Left ventricle myocardium inferior (tissue), 1 donor: Measurements from ENCODE around the gene ELMO1. TPM values are rescaled to one million over a fixed set of nuclear protein-coding genes. Genes with fewer than 3 reads are reported as not detected.

Experiments
- DNase-seq: peaks from one replicate; pipeline ENCODE4 v3.0.0-alpha.2; 2020
- H3K27ac ChIP-seq: fragments of 200-600 bp; replicated peaks from 2 replicates; pipeline ENCODE4 v1.8.0; 2021
- H3K27me3 ChIP-seq: fragments of 200-600 bp; 2 replicates; pipeline ENCODE4 v1.8.0; 2021; ENCODE audit warnings: low read depth
- H3K36me3 ChIP-seq: fragments of 200-600 bp; 2 replicates; pipeline ENCODE4 v1.8.0; 2021
- H3K4me1 ChIP-seq: fragments of 200-600 bp; 2 replicates; pipeline ENCODE4 v1.8.0; 2021
- H3K4me3 ChIP-seq: fragments of 200-600 bp; 2 replicates; pipeline ENCODE4 v1.8.0; 2021; ENCODE audit warnings: mild to moderate bottlenecking, moderate library complexity
- H3K9me3 ChIP-seq: fragments of 200-600 bp; replicated peaks from 2 replicates; pipeline ENCODE4 v1.8.0; 2021
- intact Hi-C: fragments of 100-400 bp; cut with micrococcal nuclease; formaldehyde crosslinking; loops from one replicate; pipeline ENCODE4 v1.11.0; 2022
- total RNA-seq: library from RNA; stranded (reverse); fragmentation: NEBNext Ultra II Directional; extraction: Animal tissue kit (Norgen Biotek cat#: 25700); gene quantifications from one replicate; pipeline ENCODE4 v1.2.1, GENCODE V29; 2021
- TF ChIP-seq, protein P1 (sequence below): fragments of 200-600 bp; IDR thresholded peaks from 2 replicates; pipeline ENCODE4 v1.8.0; 2021; ENCODE audit warnings: antibody characterized with exemption, mild to moderate bottlenecking, borderline replicate concordance
- donor health status: DM: no; HTN: yes; CAD: no; lungs with severe emphysema.

ELMO1 gene
- total RNA-seq, 1 donor from 2014 or later, result 10.0 TPM

DNA sequence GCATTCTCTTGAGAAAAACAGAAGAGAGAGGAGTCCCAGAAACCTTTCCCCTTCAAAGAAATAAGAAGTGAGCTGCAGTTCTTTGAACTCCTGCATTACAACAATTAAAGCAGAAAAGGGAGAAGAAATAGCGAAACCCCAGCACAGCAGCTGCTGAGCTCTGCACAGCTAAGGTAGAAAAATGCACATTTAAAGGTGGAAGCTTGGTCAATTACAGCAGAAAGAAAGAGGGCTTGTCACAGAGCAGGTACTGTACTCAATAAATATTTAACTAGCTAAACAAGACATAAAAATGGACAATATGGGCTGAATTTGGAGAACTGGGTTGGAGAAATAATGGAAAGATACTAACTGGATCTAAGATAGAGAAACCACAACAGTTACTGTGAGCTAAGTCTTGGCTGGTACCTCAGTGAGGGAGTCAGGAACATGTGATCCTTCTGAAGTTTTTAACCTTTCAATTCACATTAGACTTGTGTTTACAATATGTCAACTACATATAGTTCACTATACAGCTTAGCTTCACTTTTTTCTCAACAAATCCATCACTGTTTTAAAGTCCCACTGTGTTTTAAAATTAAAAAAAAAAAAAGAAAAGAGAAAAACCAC is 332.5 kb downstream of the ELMO1 start:
- TF ChIP-seq, protein P1, sequence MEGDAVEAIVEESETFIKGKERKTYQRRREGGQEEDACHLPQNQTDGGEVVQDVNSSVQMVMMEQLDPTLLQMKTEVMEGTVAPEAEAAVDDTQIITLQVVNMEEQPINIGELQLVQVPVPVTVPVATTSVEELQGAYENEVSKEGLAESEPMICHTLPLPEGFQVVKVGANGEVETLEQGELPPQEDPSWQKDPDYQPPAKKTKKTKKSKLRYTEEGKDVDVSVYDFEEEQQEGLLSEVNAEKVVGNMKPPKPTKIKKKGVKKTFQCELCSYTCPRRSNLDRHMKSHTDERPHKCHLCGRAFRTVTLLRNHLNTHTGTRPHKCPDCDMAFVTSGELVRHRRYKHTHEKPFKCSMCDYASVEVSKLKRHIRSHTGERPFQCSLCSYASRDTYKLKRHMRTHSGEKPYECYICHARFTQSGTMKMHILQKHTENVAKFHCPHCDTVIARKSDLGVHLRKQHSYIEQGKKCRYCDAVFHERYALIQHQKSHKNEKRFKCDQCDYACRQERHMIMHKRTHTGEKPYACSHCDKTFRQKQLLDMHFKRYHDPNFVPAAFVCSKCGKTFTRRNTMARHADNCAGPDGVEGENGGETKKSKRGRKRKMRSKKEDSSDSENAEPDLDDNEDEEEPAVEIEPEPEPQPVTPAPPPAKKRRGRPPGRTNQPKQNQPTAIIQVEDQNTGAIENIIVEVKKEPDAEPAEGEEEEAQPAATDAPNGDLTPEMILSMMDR, result no peak
- H3K4me1 ChIP-seq, result peaks cover 4% of the 10 kb centered on the region
- no peaks in the 10 kb centered on the region for H3K36me3 ChIP-seq
- no peak for DNase-seq
- no peak overlapping the region for H3K27ac ChIP-seq
- H3K27me3 ChIP-seq, result peaks cover 6% of the 10 kb centered on the region
- intact Hi-C loops, result no loop called here
- H3K9me3 ChIP-seq, result no peaks in the 10 kb centered on the region
- H3K4me3 ChIP-seq, result no peak overlapping the region

DNA sequence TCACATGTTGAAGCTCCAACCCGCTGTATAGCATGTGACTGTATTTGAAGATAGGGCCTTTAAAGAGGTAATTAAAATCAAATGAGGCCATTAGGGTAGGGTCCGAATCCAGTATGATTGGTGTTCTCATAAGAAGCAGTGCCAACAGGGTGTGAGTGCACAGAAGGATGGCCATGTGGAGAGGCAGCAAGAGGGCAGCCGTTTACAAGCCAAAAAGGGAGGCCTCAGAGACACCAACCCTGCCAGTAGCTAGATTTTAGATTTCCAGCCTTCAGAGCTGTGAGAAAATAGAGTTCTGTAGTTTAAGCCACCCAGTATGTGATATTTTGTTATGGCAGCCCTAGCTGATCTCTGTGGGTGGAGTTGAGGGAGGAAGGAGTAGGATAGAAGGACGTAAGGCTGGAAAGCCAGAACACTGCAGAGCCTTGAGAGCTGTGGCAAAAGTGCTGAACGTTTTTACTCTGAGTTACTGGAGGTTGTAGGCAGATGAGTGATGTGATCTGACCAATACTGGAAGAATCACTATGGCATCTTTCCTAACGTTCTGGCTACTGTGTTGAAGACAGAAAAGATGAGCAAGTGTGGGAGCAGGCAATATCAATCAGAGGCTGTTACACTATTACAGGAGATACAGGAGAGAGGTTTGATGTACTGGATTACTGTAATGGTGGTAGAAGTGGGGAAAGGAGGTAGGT is 334.9 kb downstream of the ELMO1 start:
- DNase-seq, result no peak
- TF ChIP-seq, protein P1, result no peak
- H3K4me1 ChIP-seq, result peaks cover 22% of the 10 kb centered on the region
- no peaks in the 10 kb centered on the region for H3K9me3 ChIP-seq
- no peak overlapping the region for H3K27ac ChIP-seq
- peaks cover 6% of the 10 kb centered on the region for H3K27me3 ChIP-seq
- H3K4me3 ChIP-seq, result no peak overlapping the region
- intact Hi-C loops, result no loop called here
- H3K36me3 ChIP-seq, result no peaks in the 10 kb centered on the region

DNA sequence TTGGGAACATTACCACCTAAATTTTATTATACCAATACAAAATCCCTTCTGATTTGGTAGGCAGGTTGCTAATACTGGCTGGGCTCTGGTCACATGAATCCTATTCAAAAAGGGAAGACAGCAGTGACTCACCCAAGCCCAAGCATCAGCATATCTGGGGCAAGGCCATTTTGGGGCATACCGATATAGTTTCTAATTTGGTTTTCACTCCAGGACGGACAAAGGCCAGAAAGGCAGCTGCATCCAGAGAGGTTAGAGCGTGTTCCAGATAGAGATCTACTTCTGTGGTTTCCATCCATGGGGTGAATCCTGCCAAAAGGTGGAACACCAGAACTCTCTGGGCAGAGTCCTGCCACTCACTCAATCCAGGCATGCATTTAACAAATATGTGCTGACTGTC is 335.8 kb downstream of the ELMO1 start:
- no peak overlapping the region for H3K4me3 ChIP-seq
- H3K4me1 ChIP-seq, result peaks cover 20% of the 10 kb centered on the region
- peaks cover 6% of the 10 kb centered on the region for H3K27me3 ChIP-seq
- no peak overlapping the region for H3K27ac ChIP-seq
- TF ChIP-seq, protein P1, result no peak
- intact Hi-C loops, result no loop called here
- H3K9me3 ChIP-seq, result no peaks in the 10 kb centered on the region
- no peak for DNase-seq
- H3K36me3 ChIP-seq, result no peaks in the 10 kb centered on the region

DNA sequence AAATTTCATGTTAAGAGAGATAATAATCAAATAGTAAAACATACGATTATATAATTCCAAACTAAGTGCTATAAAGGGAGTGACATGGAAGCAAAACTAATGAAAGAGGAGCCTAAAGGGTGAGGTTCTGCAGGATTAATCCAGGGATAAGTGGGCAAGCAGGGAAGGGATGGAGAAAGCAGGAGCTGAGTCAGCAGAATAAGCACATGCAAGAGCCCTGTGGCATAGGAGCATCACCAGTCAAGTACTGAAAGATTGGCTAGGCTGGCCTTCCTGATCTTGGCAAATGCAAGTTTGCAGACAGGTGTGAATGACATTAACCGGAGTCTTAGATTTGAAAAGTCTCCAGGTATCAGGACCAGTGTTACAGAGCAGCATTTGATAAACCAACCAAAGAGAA is 336.4 kb downstream of the ELMO1 start:
- peaks cover 19% of the 10 kb centered on the region for H3K4me1 ChIP-seq
- TF ChIP-seq, protein P1, result no peak
- intact Hi-C loops, result no loop called here

DNA sequence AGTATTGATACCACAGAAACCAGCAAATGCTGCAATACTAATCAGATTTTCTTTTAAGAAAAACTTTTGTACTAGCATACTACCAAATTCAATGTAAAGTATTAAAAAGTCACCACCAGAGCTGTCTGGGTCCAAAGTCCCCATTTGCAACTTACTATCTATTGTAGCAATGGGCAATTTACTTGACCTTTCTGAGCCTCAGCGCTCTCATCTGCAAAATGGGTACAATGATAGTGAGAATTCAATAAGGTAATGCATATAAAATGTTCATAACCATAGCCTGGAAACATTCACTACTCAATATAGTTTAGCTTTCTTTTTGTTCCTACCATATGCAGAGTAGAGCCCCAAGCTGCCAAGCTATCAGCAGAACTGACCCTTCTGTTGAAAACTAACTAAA is 337.2 kb downstream of the ELMO1 start:
- peaks cover 19% of the 10 kb centered on the region for H3K4me1 ChIP-seq
- H3K27me3 ChIP-seq, result no peaks in the 10 kb centered on the region
- H3K36me3 ChIP-seq, result no peaks in the 10 kb centered on the region
- H3K4me3 ChIP-seq, result no peak overlapping the region
- TF ChIP-seq, protein P1, result no peak
- H3K9me3 ChIP-seq, result no peaks in the 10 kb centered on the region
- H3K27ac ChIP-seq, result no peak overlapping the region
- intact Hi-C loops, result no loop called here
- DNase-seq, result no peak

More for the DNA sequence above, 336.4 kb downstream of the ELMO1 start:
- no peak for DNase-seq
- Histone ChIP-seq H3K27ac (no peak overlapping the region), H3K36me3 (no peaks in the 10 kb centered on the region), H3K9me3 (no peaks in the 10 kb centered on the region), H3K4me3 (no peak overlapping the region), H3K27me3 (peaks cover 6% of the 10 kb centered on the region)
